Suprapubic skin (tissue), 4 donors: ENCODE data around the gene KREMEN2. TPM values are rescaled to one million over a fixed set of nuclear protein-coding genes. Genes with fewer than 3 reads are reported as not detected.

ENCODE experiments used
- DNase-seq, 2 donors: peaks; one replicate each; pipeline ENCODE4 v3.0.0-alpha.2; 2019; ENCODE audit warnings: low spot score in 2 of 2
- H3K27ac ChIP-seq: fragments of 200-600 bp; sonication (generic); one replicate; pipeline ENCODE4 v1.5.1; 2019
- H3K27me3 ChIP-seq: fragments of 200-600 bp; sonication (generic); one replicate; pipeline ENCODE4 v1.5.1; 2019
- H3K36me3 ChIP-seq: fragments of 200-600 bp; sonication (generic); one replicate; pipeline ENCODE4 v1.5.1; 2019
- H3K4me1 ChIP-seq: fragments of 200-600 bp; sonication (generic); one replicate; pipeline ENCODE4 v1.5.1; 2019
- H3K4me3 ChIP-seq: fragments of 200-600 bp; sonication (generic); one replicate; pipeline ENCODE4 v1.5.1; 2019; ENCODE audit warnings: mild to moderate bottlenecking
- H3K9me3 ChIP-seq: fragments of 200-600 bp; sonication (generic); one replicate; pipeline ENCODE4 v1.5.1; 2019
- EP300 ChIP-seq: sonication (generic); formaldehyde crosslinking; IDR thresholded peaks from one replicate; pipeline ENCODE4 v1.6.1; 2017; ENCODE audit warnings: antibody characterized with exemption
- POLR2A ChIP-seq, 2 donors: fragments of 450-650 bp; IDR thresholded peaks; one replicate each; pipeline ENCODE4 v1.6.1; 2017; ENCODE audit warnings: antibody characterized with exemption in 2 of 2, mild to moderate bottlenecking in 2 of 2, moderate library complexity in 2 of 2
- POLR2AphosphoS5 ChIP-seq, 3 donors: sonication (generic); formaldehyde crosslinking; IDR thresholded peaks; one replicate each; pipeline ENCODE4 v1.6.1; 2017; ENCODE audit warnings: antibody characterized with exemption in 3 of 3
- WGBS: methylation state at CpG from one replicate; pipeline ENCODE4 v1.1.5; 2018; 5-methylcytosine and 5-hydroxymethylcytosine counted together
- total RNA-seq, 4 donors: library from RNA; depleted of rRNA; stranded (reverse); fragments of >200 nt; gene quantifications; one replicate each; pipeline ENCODE4 v1.1.0, GENCODE V29; 2016
- TF ChIP-seq, protein P1 (sequence below), 2 donors: fragments of 200-600 bp in 1 of 2; fragments of 450-650 bp in 1 of 2; sonication (generic) in 1 of 2; IDR thresholded peaks; one replicate each; pipeline ENCODE4 v1.5.1; 2016 to 2019; ENCODE audit warnings: antibody characterized with exemption in 2 of 2, mild to moderate bottlenecking in 1 of 2, moderate library complexity in 1 of 2

The KREMEN2 gene
- total RNA-seq, 4 donors from 2014 or later: 1.0 to 4.2 (median 3.9) TPM

- WGBS: 54% methylated on average over 8 of the region's 13 CpGs
- H3K9me3 ChIP-seq: no peaks in the 10 kb centered on the region
- H3K4me3 ChIP-seq: no peak overlapping the region
- H3K27me3 ChIP-seq: peaks cover 73% of the 10 kb centered on the region
- no peak overlapping the region for H3K27ac ChIP-seq
- H3K36me3 ChIP-seq: no peaks in the 10 kb centered on the region
- peaks cover 29% of the 10 kb centered on the region for H3K4me1 ChIP-seq
- no peak for DNase-seq
- TF ChIP-seq POLR2AphosphoS5 (IDR thresholded peaks at IDR 0.05): no peak
- TF ChIP-seq, protein P1, sequence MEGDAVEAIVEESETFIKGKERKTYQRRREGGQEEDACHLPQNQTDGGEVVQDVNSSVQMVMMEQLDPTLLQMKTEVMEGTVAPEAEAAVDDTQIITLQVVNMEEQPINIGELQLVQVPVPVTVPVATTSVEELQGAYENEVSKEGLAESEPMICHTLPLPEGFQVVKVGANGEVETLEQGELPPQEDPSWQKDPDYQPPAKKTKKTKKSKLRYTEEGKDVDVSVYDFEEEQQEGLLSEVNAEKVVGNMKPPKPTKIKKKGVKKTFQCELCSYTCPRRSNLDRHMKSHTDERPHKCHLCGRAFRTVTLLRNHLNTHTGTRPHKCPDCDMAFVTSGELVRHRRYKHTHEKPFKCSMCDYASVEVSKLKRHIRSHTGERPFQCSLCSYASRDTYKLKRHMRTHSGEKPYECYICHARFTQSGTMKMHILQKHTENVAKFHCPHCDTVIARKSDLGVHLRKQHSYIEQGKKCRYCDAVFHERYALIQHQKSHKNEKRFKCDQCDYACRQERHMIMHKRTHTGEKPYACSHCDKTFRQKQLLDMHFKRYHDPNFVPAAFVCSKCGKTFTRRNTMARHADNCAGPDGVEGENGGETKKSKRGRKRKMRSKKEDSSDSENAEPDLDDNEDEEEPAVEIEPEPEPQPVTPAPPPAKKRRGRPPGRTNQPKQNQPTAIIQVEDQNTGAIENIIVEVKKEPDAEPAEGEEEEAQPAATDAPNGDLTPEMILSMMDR (IDR thresholded peaks at IDR 0.05): no peak
- TF ChIP-seq EP300: no peak
- TF ChIP-seq POLR2A (IDR thresholded peaks at IDR 0.05): no peak
Measured at GRCh38 chr16:3007059-3007956, 43.2 kb downstream of the KREMEN2 start.

DNA sequence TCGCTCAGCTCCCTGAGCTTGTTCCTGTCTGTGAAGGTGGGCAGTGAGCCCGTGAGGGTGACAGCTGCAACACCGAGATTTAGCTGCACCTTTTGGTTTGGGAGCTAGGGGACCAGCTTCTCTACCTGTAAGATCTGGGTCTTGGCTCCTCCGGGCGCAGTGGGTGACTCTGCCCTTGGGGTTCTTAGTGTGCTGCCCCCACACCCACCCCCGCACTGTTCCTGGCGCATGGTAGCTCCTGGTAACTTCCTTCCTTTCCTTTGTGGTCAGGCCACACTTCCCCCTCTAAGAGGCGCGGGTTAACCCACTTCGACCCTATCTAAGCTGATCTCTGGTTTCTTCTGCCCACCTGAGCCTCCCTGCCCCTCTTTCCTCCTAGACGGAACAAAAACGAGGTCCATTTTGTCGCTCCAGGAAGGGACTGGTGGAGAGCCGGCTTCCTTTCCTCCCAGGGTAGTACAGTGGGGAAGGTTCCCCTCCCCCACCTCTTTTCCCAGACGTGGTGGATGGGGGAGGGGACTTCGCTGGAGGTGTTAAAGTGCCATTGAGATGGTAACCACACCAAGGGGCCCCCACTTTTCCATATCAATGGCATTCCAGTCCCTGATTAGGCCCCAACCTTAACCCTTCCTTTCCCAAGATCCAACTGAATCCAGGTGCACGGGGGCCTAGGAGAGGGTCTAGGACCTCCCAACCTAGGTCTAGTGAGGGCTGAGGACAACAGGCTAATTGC lies 44.0 kb downstream of the KREMEN2 start:
- peaks cover 81% of the 10 kb centered on the region for H3K27me3 ChIP-seq
- 28% methylated on average over 13 of the region's 17 CpGs for WGBS
- peaks cover 35% of the 10 kb centered on the region for H3K4me1 ChIP-seq
- no peaks in the 10 kb centered on the region for H3K9me3 ChIP-seq
- no peak for TF ChIP-seq POLR2A (IDR thresholded peaks at IDR 0.05)
- TF ChIP-seq, protein P1 (IDR thresholded peaks at IDR 0.05): no peak
- H3K36me3 ChIP-seq: no peaks in the 10 kb centered on the region
- DNase-seq: no peak
- H3K27ac ChIP-seq: no peak overlapping the region
- no peak overlapping the region for H3K4me3 ChIP-seq

- Histone ChIP-seq H3K36me3 (no peaks in the 10 kb centered on the region), H3K4me3 (no peak overlapping the region), H3K4me1 (peaks cover 33% of the 10 kb centered on the region), H3K27me3 (peaks cover 83% of the 10 kb centered on the region), H3K9me3 (no peaks in the 10 kb centered on the region), H3K27ac (no peak overlapping the region)
- DNase-seq: no peak
- TF ChIP-seq POLR2AphosphoS5 (IDR thresholded peaks at IDR 0.05) (no peak), EP300 (no peak), POLR2A (IDR thresholded peaks at IDR 0.05) (no peak)
- TF ChIP-seq, protein P1 (IDR thresholded peaks at IDR 0.05): no peak
- WGBS: 68% methylated on average over 4 of the region's 4 CpGs
Measured at GRCh38 chr16:3008690-3009037, 44.6 kb downstream of the KREMEN2 start.

GRCh38 chr16:3009568-3010390 lies 45.7 kb downstream of the KREMEN2 start:
- Histone ChIP-seq H3K27ac (no peak overlapping the region), H3K4me3 (no peak overlapping the region), H3K36me3 (no peaks in the 10 kb centered on the region), H3K27me3 (peaks cover 89% of the 10 kb centered on the region), H3K9me3 (no peaks in the 10 kb centered on the region), H3K4me1 (peaks cover 29% of the 10 kb centered on the region)
- no peak for TF ChIP-seq POLR2A (IDR thresholded peaks at IDR 0.05)
- TF ChIP-seq EP300: no peak
- TF ChIP-seq, protein P1 (IDR thresholded peaks at IDR 0.05): no peak
- TF ChIP-seq POLR2AphosphoS5 (IDR thresholded peaks at IDR 0.05): no peak
- DNase-seq: no peak
- 54% methylated on average over 19 of the region's 21 CpGs for WGBS
